GM23338 (cell line): ENCODE results near the gene IL7R. TPM values are rescaled to one million over a fixed set of nuclear protein-coding genes. Genes with fewer than 3 reads are reported as not detected.

Experiments used
- ATAC-seq: fragments of 200-7000 bp; cut with Tn5 transposase; 3 replicates; pipeline ENCODE4 v1.9.1; 2020
- DNase-seq: peaks from one replicate; pipeline ENCODE4 v3.0.0-alpha.2; 2015; ENCODE audit warnings: low spot score
- H2AFZ ChIP-seq: fragments of 200-600 bp; sonication (generic); 2 replicates; pipeline ENCODE4 v1.8.0; 2016; ENCODE audit warnings: antibody characterized with exemption, mild to moderate bottlenecking, moderate library complexity
- H3F3A ChIP-seq: fragments of 200-600 bp; sonication (generic); replicated peaks from 2 replicates; pipeline ENCODE4 v1.8.0; 2017; ENCODE audit warnings: antibody characterized with exemption, mixed run types, low read depth
- H3K27ac ChIP-seq: fragments of 200-600 bp; sonication (generic); 2 replicates; pipeline ENCODE4 v1.6.1; 2016; ENCODE audit warnings: low read depth
- H3K27me3 ChIP-seq: fragments of 200-600 bp; sonication (generic); 2 replicates; pipeline ENCODE4 v1.8.0; 2016; ENCODE audit warnings: mild to moderate bottlenecking, mixed run types, moderate library complexity; ENCODE audit not compliant: insufficient read depth
- H3K36me3 ChIP-seq: fragments of 200-600 bp; sonication (generic); 2 replicates; pipeline ENCODE4 v1.8.0; 2016; ENCODE audit warnings: mild to moderate bottlenecking; ENCODE audit not compliant: insufficient read depth
- H3K4me1 ChIP-seq: fragments of 200-600 bp; sonication (generic); 2 replicates; pipeline ENCODE4 v1.8.0; 2016; ENCODE audit warnings: mild to moderate bottlenecking, moderate library complexity; ENCODE audit not compliant: insufficient read depth
- H3K4me2 ChIP-seq: fragments of 200-600 bp; sonication (generic); 2 replicates; pipeline ENCODE4 v1.7.1; 2017; ENCODE audit warnings: mixed run types
- H3K4me3 ChIP-seq: fragments of 200-600 bp; sonication (generic); 2 replicates; pipeline ENCODE4 v1.6.1; 2016; ENCODE audit warnings: mixed run types
- H3K79me2 ChIP-seq: fragments of 200-600 bp; sonication (generic); replicated peaks from 2 replicates; pipeline ENCODE4 v1.8.0; 2017; ENCODE audit warnings: mild to moderate bottlenecking; ENCODE audit not compliant: insufficient read depth
- H3K9me2 ChIP-seq: fragments of 200-600 bp; sonication (generic); 2 replicates; pipeline ENCODE4 v1.8.0; 2017; ENCODE audit not compliant: insufficient read depth
- H4K20me1 ChIP-seq: fragments of 200-600 bp; sonication (generic); replicated peaks from 2 replicates; pipeline ENCODE4 v1.8.0; 2017; ENCODE audit warnings: mild to moderate bottlenecking; ENCODE audit not compliant: insufficient read depth
- H3K27ac Mint-ChIP-seq: 2 replicates; pipeline ENCODE4 v1.8.0; 2020; ENCODE audit warnings: inconsistent platforms, mild to moderate bottlenecking, moderate library complexity, mixed read lengths
- H3K27me3 Mint-ChIP-seq: 3 replicates; pipeline ENCODE4 v1.8.0; 2022; ENCODE audit warnings: low read depth, mild to moderate bottlenecking, moderate library complexity, mixed read lengths, inconsistent platforms; ENCODE audit not compliant: insufficient read depth, poor library complexity
- H3K36me3 Mint-ChIP-seq: 3 replicates; pipeline ENCODE4 v1.8.0; 2021; ENCODE audit warnings: low read depth, mild to moderate bottlenecking, inconsistent platforms, moderate library complexity, mixed read lengths
- H3K4me1 Mint-ChIP-seq: 3 replicates; pipeline ENCODE4 v1.8.0; 2020; ENCODE audit warnings: mild to moderate bottlenecking, inconsistent platforms, mixed read lengths
- H3K4me3 Mint-ChIP-seq: 3 replicates; pipeline ENCODE4 v1.8.0; 2021; ENCODE audit warnings: moderate library complexity, mild to moderate bottlenecking, inconsistent platforms, mixed read lengths
- H3K9me3 Mint-ChIP-seq: 3 replicates; pipeline ENCODE4 v1.8.0; 2020; ENCODE audit warnings: moderate library complexity, mild to moderate bottlenecking, inconsistent platforms, mixed read lengths
- polyA plus RNA-seq: library from polyadenylated mRNA; unstranded; fragments of >200 nt; fragmentation: Nextera tagmentation; extraction: Ambion mirVana; gene quantifications from 2 replicates; pipeline ENCODE4 v1.2.1, GENCODE V29; 2016
- total RNA-seq: library from RNA; depleted of rRNA; stranded (reverse); fragments of >200 nt; shearing (Covaris generic); gene quantifications from 2 replicates; pipeline ENCODE4 v1.2.3, GENCODE V29; 2014
- TF ChIP-seq, protein P1 (sequence below), 2 experiments: fragments of 200-600 bp in 1 of 2; sonication (generic) in 1 of 2; conservative IDR thresholded peaks; 2 replicates each; pipeline versions ENCODE4 v1.5.1 to v1.6.1; 2016 to 2017; ENCODE audit warnings: antibody characterized with exemption in 2 of 2, low read depth in 2 of 2, mild to moderate bottlenecking in 2 of 2, moderate library complexity in 1 of 2
- TF ChIP-seq, protein P2 (sequence below): fragments of 250-450 bp; sonication (Bioruptor Pico); IDR thresholded peaks from 2 replicates; pipeline ENCODE4 v1.5.0; 2020; ENCODE audit warnings: mild to moderate bottlenecking, moderate library complexity

The IL7R gene
- total and polyA plus RNA-seq, 2 experiments from 2014 or later, result not detected

DNA sequence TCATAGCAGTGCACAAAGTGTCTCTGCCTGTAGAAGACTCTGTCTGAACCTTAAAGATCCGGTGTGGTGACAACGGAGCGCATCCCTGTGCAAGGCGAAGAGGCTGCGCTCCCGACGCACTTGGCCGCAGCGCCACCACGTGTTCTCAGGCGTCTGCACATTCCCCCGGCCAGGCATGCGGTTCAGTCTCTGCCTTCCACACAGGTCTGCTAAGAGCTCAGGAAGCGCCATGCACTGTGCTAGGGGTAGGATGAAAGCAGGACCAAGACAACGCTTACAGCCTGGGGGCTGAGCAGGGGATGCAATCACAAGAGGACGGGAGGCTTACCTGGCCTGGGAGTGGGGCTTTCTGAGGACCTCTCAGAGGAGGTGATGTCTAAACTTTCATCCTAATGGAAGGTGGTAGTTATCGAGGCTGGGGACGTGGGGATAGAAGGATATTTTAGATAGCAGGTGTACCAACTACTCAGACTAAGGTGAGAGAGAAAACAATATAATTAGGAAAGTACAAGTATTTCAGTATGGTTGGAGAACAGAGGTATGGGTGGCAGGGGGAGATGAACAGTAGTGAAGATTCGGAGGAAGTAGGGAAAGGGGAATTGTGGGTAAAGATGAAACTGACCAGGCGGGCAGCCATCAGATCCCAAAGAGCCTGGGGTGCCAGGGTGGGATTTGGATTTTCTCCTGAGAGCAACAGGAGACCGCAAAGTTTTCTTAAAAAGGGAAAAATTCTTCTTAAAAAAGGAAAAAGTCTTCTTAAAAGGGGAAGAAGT, 68.4 kb downstream of the IL7R start:
- Histone ChIP-seq H3K4me2 (peak overlapping the region; percentile 66; the same call in 1 of the 2 replicates), H3K27ac (no peak overlapping the region), H3K79me2 (no peaks in the 10 kb centered on the region), H3K27me3 (peaks cover 26% of the 10 kb centered on the region), H3K4me1 (no peaks in the 10 kb centered on the region), H2AFZ (peak overlapping the region; percentile 92), H4K20me1 (no peaks in the 10 kb centered on the region), H3F3A (no peaks in the 10 kb centered on the region), H3K9me2 (no peaks in the 10 kb centered on the region), H3K36me3 (no peaks in the 10 kb centered on the region), H3K4me3 (no peak overlapping the region)
- ATAC-seq (peak; percentile 88), DNase-seq (peak; percentile 87)
- H3K27ac Mint-ChIP-seq, result no peak overlapping the region
- no peaks in the 10 kb centered on the region; the same call in 2 of the 3 replicates for H3K9me3 Mint-ChIP-seq
- H3K36me3 Mint-ChIP-seq, result no peaks in the 10 kb centered on the region
- H3K4me3 Mint-ChIP-seq, result no peak overlapping the region
- H3K4me1 Mint-ChIP-seq, result peaks cover 5% of the 10 kb centered on the region; the same call in 2 of the 3 replicates
- TF ChIP-seq, protein P1, sequence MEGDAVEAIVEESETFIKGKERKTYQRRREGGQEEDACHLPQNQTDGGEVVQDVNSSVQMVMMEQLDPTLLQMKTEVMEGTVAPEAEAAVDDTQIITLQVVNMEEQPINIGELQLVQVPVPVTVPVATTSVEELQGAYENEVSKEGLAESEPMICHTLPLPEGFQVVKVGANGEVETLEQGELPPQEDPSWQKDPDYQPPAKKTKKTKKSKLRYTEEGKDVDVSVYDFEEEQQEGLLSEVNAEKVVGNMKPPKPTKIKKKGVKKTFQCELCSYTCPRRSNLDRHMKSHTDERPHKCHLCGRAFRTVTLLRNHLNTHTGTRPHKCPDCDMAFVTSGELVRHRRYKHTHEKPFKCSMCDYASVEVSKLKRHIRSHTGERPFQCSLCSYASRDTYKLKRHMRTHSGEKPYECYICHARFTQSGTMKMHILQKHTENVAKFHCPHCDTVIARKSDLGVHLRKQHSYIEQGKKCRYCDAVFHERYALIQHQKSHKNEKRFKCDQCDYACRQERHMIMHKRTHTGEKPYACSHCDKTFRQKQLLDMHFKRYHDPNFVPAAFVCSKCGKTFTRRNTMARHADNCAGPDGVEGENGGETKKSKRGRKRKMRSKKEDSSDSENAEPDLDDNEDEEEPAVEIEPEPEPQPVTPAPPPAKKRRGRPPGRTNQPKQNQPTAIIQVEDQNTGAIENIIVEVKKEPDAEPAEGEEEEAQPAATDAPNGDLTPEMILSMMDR (conservative IDR thresholded peaks at IDR 0.05; ENCODE audit: low read depth in 2 of 2), result peak; percentile 74 to 96
- TF ChIP-seq, protein P2, sequence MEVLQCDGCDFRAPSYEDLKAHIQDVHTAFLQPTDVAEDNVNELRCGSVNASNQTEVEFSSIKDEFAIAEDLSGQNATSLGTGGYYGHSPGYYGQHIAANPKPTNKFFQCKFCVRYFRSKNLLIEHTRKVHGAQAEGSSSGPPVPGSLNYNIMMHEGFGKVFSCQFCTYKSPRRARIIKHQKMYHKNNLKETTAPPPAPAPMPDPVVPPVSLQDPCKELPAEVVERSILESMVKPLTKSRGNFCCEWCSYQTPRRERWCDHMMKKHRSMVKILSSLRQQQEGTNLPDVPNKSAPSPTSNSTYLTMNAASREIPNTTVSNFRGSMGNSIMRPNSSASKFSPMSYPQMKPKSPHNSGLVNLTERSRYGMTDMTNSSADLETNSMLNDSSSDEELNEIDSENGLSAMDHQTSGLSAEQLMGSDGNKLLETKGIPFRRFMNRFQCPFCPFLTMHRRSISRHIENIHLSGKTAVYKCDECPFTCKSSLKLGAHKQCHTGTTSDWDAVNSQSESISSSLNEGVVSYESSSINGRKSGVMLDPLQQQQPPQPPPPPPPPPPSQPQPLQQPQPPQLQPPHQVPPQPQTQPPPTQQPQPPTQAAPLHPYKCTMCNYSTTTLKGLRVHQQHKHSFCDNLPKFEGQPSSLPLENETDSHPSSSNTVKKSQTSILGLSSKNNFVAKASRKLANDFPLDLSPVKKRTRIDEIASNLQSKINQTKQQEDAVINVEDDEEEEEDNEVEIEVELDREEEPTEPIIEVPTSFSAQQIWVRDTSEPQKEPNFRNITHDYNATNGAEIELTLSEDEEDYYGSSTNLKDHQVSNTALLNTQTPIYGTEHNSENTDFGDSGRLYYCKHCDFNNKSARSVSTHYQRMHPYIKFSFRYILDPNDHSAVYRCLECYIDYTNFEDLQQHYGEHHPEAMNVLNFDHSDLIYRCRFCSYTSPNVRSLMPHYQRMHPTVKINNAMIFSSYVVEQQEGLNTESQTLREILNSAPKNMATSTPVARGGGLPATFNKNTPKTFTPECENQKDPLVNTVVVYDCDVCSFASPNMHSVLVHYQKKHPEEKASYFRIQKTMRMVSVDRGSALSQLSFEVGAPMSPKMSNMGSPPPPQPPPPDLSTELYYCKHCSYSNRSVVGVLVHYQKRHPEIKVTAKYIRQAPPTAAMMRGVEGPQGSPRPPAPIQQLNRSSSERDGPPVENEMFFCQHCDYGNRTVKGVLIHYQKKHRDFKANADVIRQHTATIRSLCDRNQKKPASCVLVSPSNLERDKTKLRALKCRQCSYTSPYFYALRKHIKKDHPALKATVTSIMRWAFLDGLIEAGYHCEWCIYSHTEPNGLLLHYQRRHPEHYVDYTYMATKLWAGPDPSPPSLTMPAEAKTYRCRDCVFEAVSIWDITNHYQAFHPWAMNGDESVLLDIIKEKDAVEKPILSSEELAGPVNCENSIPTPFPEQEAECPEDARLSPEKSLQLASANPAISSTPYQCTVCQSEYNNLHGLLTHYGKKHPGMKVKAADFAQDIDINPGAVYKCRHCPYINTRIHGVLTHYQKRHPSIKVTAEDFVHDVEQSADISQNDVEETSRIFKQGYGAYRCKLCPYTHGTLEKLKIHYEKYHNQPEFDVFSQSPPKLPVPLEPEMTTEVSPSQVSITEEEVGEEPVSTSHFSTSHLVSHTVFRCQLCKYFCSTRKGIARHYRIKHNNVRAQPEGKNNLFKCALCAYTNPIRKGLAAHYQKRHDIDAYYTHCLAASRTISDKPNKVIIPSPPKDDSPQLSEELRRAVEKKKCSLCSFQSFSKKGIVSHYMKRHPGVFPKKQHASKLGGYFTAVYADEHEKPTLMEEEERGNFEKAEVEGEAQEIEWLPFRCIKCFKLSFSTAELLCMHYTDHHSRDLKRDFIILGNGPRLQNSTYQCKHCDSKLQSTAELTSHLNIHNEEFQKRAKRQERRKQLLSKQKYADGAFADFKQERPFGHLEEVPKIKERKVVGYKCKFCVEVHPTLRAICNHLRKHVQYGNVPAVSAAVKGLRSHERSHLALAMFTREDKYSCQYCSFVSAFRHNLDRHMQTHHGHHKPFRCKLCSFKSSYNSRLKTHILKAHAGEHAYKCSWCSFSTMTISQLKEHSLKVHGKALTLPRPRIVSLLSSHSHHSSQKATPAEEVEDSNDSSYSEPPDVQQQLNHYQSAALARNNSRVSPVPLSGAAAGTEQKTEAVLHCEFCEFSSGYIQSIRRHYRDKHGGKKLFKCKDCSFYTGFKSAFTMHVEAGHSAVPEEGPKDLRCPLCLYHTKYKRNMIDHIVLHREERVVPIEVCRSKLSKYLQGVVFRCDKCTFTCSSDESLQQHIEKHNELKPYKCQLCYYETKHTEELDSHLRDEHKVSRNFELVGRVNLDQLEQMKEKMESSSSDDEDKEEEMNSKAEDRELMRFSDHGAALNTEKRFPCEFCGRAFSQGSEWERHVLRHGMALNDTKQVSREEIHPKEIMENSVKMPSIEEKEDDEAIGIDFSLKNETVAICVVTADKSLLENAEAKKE, result no peak
- peaks cover 27% of the 10 kb centered on the region for H3K27me3 Mint-ChIP-seq
